Muscle of leg (tissue), 11 donors: ENCODE results near the gene LINGO3. TPM values are rescaled to one million over a fixed set of nuclear protein-coding genes. Genes with fewer than 3 reads are reported as not detected.
"Not testable (repeated sequence)": the region's sequence is repeated elsewhere in the genome, so short reads cannot be mapped to it uniquely, and the experiment has no call there.

ENCODE experiments used
- DNase-seq: peaks from one replicate; pipeline ENCODE4 v3.0.0; 2013
- H3K27ac ChIP-seq: one replicate; pipeline ENCODE4 v1.5.1; 2013; ENCODE audit warnings: mild to moderate bottlenecking, low read length, control low read depth
- H3K27me3 ChIP-seq: one replicate; pipeline ENCODE4 v1.6.1; 2013; ENCODE audit warnings: low read length; ENCODE audit not compliant: control insufficient read depth, insufficient read depth
- H3K36me3 ChIP-seq: one replicate; pipeline ENCODE4 v1.6.1; 2013; ENCODE audit warnings: low read length; ENCODE audit not compliant: control insufficient read depth, insufficient read depth
- H3K4me1 ChIP-seq: one replicate; pipeline ENCODE4 v1.6.1; 2013; ENCODE audit warnings: low read length; ENCODE audit not compliant: control insufficient read depth, insufficient read depth
- H3K4me3 ChIP-seq: one replicate; pipeline ENCODE4 v1.5.1; 2013; ENCODE audit warnings: low read length, control low read depth
- H3K9me3 ChIP-seq: replicated peaks from 2 replicates; pipeline ENCODE4 v1.6.1; 2013; ENCODE audit warnings: low read depth, low read length; ENCODE audit not compliant: control insufficient read depth
- WGBS: methylation state at CpG from one replicate; pipeline ENCODE4 v1.1.5; 2013; ENCODE audit warnings: missing lambda C conversion rate; ENCODE audit not compliant: insufficient coverage; 5-methylcytosine and 5-hydroxymethylcytosine counted together
- polyA plus RNA-seq, 8 donors: library from polyadenylated mRNA; unstranded; fragments of 120-200 nt; gene quantifications; one replicate each; pipeline versions ENCODE4 v1.2.1 to v1.2.3, GENCODE V29; 2013; ENCODE audit warnings: inconsistent platforms in 1 of 8, low replicate concordance in 1 of 8; ENCODE audit not compliant: insufficient read length in 8 of 8, insufficient read depth in 1 of 8
- total RNA-seq: library from RNA; stranded (reverse); fragments of 120-200 nt; gene quantifications from one replicate; pipeline ENCODE4 v1.2.4, GENCODE V29; 2013

Gene LINGO3
- total and polyA plus RNA-seq, 9 donors = 0.07 to 0.15 (median 0.09) TPM; not detected in 3

DNA sequence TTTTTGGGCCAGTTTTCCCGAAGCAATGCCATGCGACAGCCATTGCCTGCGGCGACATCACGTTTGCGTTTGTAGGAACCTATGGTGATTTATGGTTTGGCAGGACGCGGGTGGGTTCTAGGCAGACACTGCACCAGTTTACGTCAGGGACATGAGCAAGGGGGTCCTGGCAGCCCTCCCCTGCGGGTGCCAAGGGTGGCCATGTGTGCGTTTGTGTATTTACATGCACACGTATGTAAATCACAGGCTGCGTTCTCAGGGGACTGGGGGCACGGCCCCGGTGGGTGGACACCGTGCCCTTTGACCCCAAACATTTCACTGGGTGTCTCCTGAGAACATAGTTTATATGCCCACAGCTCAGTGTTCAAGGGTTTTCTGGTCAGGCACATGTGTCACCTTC is 42.7 kb upstream of the LINGO3 start:
- WGBS = 81% methylated on average over 16 of the region's 16 CpGs
- H3K4me3 ChIP-seq = no peak overlapping the region
- H3K27me3 ChIP-seq = no peaks in the 10 kb centered on the region
- DNase-seq = no peak
- H3K27ac ChIP-seq = no peak overlapping the region
- no peaks in the 10 kb centered on the region for H3K9me3 ChIP-seq
- no peaks in the 10 kb centered on the region for H3K4me1 ChIP-seq
- peaks cover 54% of the 10 kb centered on the region for H3K36me3 ChIP-seq

DNA sequence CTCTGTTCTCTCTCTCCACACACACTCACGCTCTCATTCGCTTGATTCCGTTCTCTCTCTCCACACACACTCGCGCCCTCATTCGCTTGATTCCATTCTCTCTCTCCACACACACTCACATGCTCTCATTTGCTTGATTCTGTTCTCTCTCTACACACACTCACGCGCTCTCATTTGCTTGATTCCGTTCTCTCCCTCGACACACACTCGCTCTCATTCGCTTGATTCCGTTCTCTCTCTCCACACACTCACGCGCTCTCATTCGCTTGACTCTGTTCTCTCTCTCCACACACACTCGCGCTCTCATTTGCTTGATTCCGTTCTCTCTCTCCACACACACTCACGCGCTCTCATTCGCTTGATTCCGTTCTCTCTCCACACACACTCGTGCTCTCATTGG is 41.9 kb upstream of the LINGO3 start:
- H3K36me3 ChIP-seq = peaks cover 62% of the 10 kb centered on the region
- H3K27ac ChIP-seq, H3K27me3 ChIP-seq, DNase-seq, H3K4me1 ChIP-seq, H3K9me3 ChIP-seq, H3K4me3 ChIP-seq: not testable (repeated sequence)
- WGBS = 93% methylated on average over 24 of the region's 24 CpGs

DNA sequence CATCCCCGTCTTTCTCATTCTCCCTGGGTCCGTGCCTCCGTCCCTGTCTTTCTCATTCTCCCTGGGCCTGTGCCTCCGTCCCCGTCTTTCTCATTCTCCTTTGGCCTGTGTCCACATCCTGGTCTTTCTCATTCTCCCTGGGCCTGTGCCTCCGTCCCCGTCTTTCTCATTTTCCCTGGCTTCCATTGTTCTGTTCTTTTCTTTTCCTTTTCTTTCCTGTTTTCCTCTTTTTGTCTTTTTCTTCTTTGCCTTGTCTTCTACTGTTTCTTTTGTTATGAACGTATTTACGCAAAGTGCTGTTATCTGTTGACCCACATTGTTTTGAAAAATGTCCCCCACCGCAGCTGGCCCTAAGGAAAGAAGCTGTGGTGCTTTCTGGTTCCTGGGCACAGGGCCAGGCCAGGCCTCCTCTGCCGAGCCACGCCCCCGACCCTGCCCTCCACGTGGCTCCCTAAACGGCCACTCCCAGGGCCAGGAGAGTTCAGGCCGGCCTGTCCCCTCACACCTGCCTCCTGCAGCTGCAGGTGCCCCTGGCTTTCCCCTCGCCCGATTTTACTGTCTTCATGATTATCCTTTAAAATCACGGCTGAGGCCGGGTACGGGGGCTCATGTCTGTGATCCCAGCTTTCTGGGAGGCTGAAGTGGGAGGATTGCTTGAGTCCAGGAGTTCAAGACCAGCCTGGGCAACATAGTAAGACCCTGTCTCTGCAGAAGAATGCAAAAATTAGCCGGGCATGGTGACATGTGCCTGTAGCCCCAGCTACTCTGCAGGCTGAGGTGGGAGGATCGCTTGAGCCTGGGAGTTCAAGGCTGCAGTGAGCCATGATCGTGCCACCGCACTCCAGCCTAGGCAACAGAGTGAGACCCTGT is 38.1 kb upstream of the LINGO3 start:
- Histone ChIP-seq H3K9me3 (no peaks in the 10 kb centered on the region), H3K27ac (no peak overlapping the region), H3K36me3 (peaks cover 66% of the 10 kb centered on the region), H3K4me3 (no peak overlapping the region), H3K4me1 (no peaks in the 10 kb centered on the region), H3K27me3 (no peaks in the 10 kb centered on the region)
- no peak for DNase-seq
- 49% methylated on average over 18 of the region's 25 CpGs for WGBS

DNA sequence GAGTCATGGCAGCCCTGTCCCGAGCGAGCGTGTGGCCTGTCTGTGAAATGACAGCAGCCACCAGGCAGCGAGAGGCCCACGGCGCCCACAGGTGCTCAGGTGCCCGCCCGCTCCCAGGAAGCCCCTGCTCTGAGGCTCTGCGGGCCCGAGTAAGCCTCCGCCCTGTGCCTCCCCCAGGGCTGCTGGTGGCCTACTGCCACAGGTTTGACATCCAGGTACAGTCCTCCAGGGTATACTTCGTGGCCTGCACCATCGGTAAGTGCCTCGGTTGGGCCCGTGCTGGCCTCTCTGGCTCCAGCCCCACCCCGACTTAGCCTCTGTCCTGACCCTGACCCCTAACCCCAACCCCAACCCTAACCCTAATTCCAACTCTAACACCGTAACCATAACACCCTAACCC is 37.1 kb upstream of the LINGO3 start:
- WGBS = 94% methylated on average over 17 of the region's 17 CpGs
- no peak overlapping the region for H3K27ac ChIP-seq
- H3K4me3 ChIP-seq = no peak overlapping the region
- H3K36me3 ChIP-seq = peaks cover 64% of the 10 kb centered on the region
- H3K9me3 ChIP-seq = no peaks in the 10 kb centered on the region
- no peaks in the 10 kb centered on the region for H3K27me3 ChIP-seq
- DNase-seq = no peak
- no peaks in the 10 kb centered on the region for H3K4me1 ChIP-seq

DNA sequence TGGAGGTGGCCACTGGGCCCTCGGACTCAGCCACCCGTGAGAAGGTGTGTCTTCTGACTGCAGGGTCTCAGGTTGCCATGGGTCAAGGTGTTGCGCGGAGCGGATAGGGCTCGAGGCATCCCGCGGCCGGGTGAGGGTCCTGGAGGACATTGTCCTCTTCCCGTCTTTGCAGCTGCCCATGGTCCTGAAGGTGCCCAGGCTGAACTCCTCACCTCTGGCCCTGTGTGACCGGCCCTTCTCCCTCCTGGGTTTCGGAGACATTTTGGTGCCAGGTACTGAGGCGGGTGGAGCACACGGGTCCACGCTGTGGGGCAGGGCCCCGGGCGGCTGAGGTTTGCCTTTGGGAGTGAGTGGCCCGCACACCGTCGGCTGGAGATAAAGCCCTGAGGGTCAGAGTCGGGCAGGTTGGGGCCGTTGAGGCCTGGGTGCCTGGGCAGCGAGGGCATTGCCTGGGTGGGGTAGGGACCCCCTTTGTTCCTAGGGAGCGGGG is 36.5 kb upstream of the LINGO3 start:
- no peak for DNase-seq
- Histone ChIP-seq H3K36me3 (peaks cover 64% of the 10 kb centered on the region), H3K27ac (no peak overlapping the region), H3K4me3 (no peak overlapping the region), H3K4me1 (no peaks in the 10 kb centered on the region), H3K27me3 (no peaks in the 10 kb centered on the region), H3K9me3 (no peaks in the 10 kb centered on the region)
- WGBS = 93% methylated on average over 23 of the region's 24 CpGs

DNA sequence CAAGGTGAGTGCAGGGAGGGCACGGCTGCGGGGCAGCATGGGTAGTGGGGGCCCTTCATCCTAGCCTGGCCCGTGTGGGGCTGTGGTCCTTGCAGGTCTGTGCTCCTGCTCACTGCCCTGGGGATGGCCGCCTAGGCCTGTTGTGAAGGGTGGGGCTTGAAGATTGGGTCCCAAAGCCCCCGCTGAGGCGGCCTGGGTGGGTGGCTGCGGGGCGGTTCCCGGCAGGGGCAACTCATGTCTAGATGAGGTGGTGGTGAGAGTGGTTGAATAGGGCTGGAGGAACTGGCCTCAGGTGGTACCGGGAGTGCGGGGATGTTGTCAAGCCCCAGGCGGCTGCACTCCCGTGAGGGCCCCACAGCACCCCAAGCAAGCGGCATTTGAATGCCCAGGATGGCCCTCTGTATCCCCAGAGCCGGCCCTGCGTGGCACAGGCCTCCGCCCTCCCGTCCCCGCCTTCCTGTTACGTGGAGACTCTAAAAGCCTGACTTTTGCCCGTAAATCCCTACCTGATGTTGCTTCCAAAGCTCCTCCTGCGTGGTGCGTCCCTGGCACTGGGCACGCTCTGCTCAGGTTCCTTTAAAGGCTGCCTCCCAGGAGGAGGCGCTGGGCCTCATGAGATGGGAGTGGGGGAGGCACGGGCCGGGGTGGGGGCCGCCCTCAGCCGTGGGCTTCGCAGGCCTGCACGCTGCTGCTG is 35.5 kb upstream of the LINGO3 start:
- no peak overlapping the region for H3K27ac ChIP-seq
- no peak for DNase-seq
- H3K4me1 ChIP-seq = no peaks in the 10 kb centered on the region
- H3K4me3 ChIP-seq = no peak overlapping the region
- H3K27me3 ChIP-seq = no peaks in the 10 kb centered on the region
- no peaks in the 10 kb centered on the region for H3K9me3 ChIP-seq
- H3K36me3 ChIP-seq = peaks cover 68% of the 10 kb centered on the region
- 92% methylated on average over 30 of the region's 31 CpGs for WGBS

DNA sequence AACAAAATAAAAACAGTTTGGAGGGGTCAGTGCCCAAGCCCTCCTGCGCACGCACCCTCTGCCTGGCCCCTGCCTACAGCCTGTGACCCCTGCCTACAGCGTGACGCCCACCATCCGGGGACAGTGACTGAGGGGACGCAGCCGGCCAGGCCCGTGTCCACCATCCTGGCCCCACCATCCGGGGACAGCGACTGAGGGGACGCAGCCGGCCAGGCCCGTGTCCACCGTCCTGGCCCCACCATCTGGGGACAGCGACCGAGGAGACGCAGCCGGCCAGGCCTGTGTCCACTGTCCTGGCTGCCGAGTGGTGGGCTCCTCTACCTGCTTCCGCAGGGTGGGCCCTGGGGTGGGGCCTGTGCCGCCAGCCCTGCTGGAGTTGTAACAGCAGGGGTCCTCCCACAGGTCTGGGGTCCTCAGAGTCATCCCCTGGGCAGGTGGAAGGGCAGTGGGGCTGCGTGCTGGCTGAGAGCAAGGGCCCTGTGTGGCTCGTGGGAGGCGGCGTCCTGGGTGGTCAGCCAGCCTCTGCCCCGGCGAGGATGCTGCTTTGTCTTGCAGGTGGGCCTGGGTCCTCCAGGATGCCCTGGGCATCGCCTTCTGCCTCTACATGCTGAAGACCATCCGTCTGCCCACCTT is 34.8 kb upstream of the LINGO3 start:
- 93% methylated on average over 29 of the region's 29 CpGs for WGBS
- H3K4me3 ChIP-seq = no peak overlapping the region
- no peaks in the 10 kb centered on the region for H3K27me3 ChIP-seq
- H3K27ac ChIP-seq = no peak overlapping the region
- no peak for DNase-seq
- H3K36me3 ChIP-seq = peaks cover 69% of the 10 kb centered on the region
- H3K4me1 ChIP-seq = peaks cover 4% of the 10 kb centered on the region
- no peaks in the 10 kb centered on the region for H3K9me3 ChIP-seq

DNA sequence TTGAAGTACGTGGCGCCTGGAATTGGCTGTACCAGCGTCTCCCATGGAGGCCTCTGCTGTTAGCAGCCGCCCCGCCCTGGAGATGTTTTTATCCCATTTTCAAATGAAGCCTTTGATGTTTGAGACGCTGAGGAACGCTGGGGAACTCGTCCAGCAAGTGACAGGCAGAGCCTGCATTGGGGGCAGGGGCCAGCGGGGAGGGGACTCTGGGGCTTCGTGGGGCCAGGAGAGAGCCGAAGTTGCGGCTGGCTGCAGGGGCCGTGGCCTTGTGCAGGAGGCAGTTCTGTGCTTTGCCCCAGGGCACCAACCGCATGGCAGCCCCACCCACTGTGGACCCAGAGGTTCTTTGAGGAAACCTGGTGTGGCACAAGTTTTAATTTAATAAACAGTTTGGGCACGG is 34.0 kb upstream of the LINGO3 start:
- H3K36me3 ChIP-seq = peaks cover 69% of the 10 kb centered on the region
- 80% methylated on average over 14 of the region's 15 CpGs for WGBS

DNA sequence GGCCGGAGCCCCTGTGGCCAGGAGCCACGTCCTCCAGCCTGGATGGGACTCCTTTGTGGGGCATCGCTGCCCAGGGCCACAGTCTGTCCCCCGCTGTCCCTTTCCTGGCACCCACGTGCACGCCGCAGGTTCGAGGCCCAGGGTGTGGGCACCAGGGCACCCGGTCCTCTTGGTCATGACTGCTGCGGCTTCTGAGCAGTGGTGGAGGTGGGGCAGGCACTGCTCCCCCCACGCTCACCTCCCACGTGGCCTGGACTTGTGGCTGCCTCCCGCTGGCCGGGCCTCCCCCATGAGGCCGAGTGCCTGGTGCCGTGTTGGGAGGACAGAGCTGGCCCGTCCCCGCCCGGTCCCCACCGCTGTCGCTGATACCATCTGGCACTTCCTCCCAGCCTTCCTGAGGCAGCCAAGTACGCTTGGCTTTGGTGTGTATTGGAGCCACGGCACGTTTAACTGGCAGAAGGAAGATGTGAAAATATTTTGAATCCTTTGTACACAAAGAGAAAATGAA is 33.3 kb upstream of the LINGO3 start:
- H3K36me3 ChIP-seq = peaks cover 64% of the 10 kb centered on the region
- no peak for DNase-seq
- WGBS = 88% methylated on average over 13 of the region's 24 CpGs
- no peaks in the 10 kb centered on the region for H3K9me3 ChIP-seq
- H3K4me3 ChIP-seq = no peak overlapping the region
- H3K27ac ChIP-seq = no peak overlapping the region
- H3K4me1 ChIP-seq = peaks cover 18% of the 10 kb centered on the region
- no peaks in the 10 kb centered on the region for H3K27me3 ChIP-seq

More for the DNA sequence above, 34.0 kb upstream of the LINGO3 start:
- Histone ChIP-seq H3K4me3 (no peak overlapping the region), H3K27ac (no peak overlapping the region), H3K4me1 (peaks cover 12% of the 10 kb centered on the region), H3K27me3 (no peaks in the 10 kb centered on the region), H3K9me3 (no peaks in the 10 kb centered on the region)
- no peak for DNase-seq
